ENCODE measurements around the gene ECSIT.

GRCh38 chr19:11494634-11495285 lies 34.2 kb downstream of the ECSIT start:
- TF ChIP-seq POLR2A (IDR thresholded peaks at IDR 0.05; ENCODE audit: low read length) = no peak
- TF ChIP-seq GATA1 (IDR thresholded peaks at IDR 0.05; ENCODE audit: low read depth, low read length) = no peak

Measured in erythroblast (primary cell).